ENCODE data around the gene CNTNAP2.

DNA sequence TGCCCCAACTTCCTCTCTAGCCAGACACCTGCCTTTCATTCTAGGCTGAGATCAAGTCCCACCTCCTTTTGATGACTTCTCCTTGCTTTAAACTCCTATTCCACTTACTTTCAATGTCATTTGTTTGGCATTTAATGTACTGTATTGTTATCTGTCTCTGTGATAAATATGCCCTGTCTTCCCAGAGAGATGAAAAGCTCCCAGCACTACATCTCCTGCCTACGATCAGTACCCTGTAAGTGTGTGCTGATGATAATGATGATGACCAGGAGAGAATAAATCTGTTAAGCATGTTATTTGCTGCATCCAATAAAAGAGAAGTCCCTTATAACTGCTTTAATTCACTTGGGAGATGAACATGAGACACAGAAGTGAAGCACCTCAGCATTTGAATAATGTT, 2106.6 kb downstream of the CNTNAP2 start:
- TF ChIP-seq, protein P1, sequence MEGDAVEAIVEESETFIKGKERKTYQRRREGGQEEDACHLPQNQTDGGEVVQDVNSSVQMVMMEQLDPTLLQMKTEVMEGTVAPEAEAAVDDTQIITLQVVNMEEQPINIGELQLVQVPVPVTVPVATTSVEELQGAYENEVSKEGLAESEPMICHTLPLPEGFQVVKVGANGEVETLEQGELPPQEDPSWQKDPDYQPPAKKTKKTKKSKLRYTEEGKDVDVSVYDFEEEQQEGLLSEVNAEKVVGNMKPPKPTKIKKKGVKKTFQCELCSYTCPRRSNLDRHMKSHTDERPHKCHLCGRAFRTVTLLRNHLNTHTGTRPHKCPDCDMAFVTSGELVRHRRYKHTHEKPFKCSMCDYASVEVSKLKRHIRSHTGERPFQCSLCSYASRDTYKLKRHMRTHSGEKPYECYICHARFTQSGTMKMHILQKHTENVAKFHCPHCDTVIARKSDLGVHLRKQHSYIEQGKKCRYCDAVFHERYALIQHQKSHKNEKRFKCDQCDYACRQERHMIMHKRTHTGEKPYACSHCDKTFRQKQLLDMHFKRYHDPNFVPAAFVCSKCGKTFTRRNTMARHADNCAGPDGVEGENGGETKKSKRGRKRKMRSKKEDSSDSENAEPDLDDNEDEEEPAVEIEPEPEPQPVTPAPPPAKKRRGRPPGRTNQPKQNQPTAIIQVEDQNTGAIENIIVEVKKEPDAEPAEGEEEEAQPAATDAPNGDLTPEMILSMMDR (IDR thresholded peaks at IDR 0.05; ENCODE audit: borderline replicate concordance, extremely low read depth, low read length, poor library complexity, severe bottlenecking): no peak
- TF ChIP-seq EZH2 (IDR thresholded peaks at IDR 0.05; ENCODE audit: borderline replicate concordance, low read depth, low read length, severe bottlenecking): no peak
